ENCODE results near the gene ATP5MC2.
"Not testable (repeated sequence)": the region's sequence is repeated elsewhere in the genome, so short reads cannot be mapped to it uniquely, and the experiment has no call there.

Gene ATP5MC2

GRCh38 chr12:53646300-53646699 is 29.6 kb downstream of the ATP5MC2 start:
- DNase-seq (ENCODE audit: low spot score): not testable (repeated sequence)

- no peak for DNase-seq (ENCODE audit: low spot score)
These were observed 30.7 kb downstream of the ATP5MC2 start for GRCh38 chr12:53645165-53645564.

- DNase-seq (ENCODE audit: low spot score): no peak
These were observed 31.8 kb downstream of the ATP5MC2 start for GRCh38 chr12:53644133-53644532.

GRCh38 chr12:53643232-53643979 is 32.5 kb downstream of the ATP5MC2 start:
- no peak for DNase-seq (ENCODE audit: low spot score)

GRCh38 chr12:53638057-53638456 is 37.8 kb downstream of the ATP5MC2 start:
- no peak for DNase-seq (ENCODE audit: low spot score)

GRCh38 chr12:53636641-53637040 is 39.2 kb downstream of the ATP5MC2 start:
- no peak for DNase-seq (ENCODE audit: low spot score)

GRCh38 chr12:53635708-53636107 is 40.2 kb downstream of the ATP5MC2 start:
- not testable (repeated sequence) for DNase-seq (ENCODE audit: low spot score)

GRCh38 chr12:53631721-53632120 is 44.2 kb downstream of the ATP5MC2 start:
- no peak for DNase-seq (ENCODE audit: low spot score)

GRCh38 chr12:53627919-53628318 is 48.0 kb downstream of the ATP5MC2 start:
- DNase-seq (ENCODE audit: low spot score): no peak

GRCh38 chr12:53626702-53627169 is 49.1 kb downstream of the ATP5MC2 start:
- DNase-seq (ENCODE audit: low spot score): no peak

GRCh38 chr12:53625946-53626701 is 49.8 kb downstream of the ATP5MC2 start, which contains the start of gene ATF7:
ATF7 (minus strand) TSS chr12:53626382; CDS start chr12:53601000, 25,382 bp downstream.
- peak; percentile 99 for DNase-seq (ENCODE audit: low spot score)

GRCh38 chr12:53625373-53625945 is 50.4 kb downstream of the ATP5MC2 start:
- no peak for DNase-seq (ENCODE audit: low spot score)

GRCh38 chr12:53624956-53625355 is 50.9 kb downstream of the ATP5MC2 start:
- no peak for DNase-seq (ENCODE audit: low spot score)

GRCh38 chr12:53624458-53624857 is 51.4 kb downstream of the ATP5MC2 start:
- DNase-seq (ENCODE audit: low spot score): no peak

GRCh38 chr12:53623548-53624385 is 52.1 kb downstream of the ATP5MC2 start:
- DNase-seq (ENCODE audit: low spot score): peak; percentile 50

GRCh38 chr12:53622724-53623123 is 53.2 kb downstream of the ATP5MC2 start:
- no peak for DNase-seq (ENCODE audit: low spot score)

- DNase-seq (ENCODE audit: low spot score): no peak
These were observed 57.6 kb downstream of the ATP5MC2 start for GRCh38 chr12:53618275-53618674.

- DNase-seq (ENCODE audit: low spot score): no peak
These were observed 58.2 kb downstream of the ATP5MC2 start for GRCh38 chr12:53617700-53618099.

GRCh38 chr12:53616950-53617349 is 58.9 kb downstream of the ATP5MC2 start:
- DNase-seq (ENCODE audit: low spot score): no peak

Measured in Ammon's horn (tissue), 1 donor.